ENCODE measurements around the gene GPR157.
"Not testable (repeated sequence)": the region's sequence is repeated elsewhere in the genome, so short reads cannot be mapped to it uniquely, and the experiment has no call there.

Gene GPR157

DNA sequence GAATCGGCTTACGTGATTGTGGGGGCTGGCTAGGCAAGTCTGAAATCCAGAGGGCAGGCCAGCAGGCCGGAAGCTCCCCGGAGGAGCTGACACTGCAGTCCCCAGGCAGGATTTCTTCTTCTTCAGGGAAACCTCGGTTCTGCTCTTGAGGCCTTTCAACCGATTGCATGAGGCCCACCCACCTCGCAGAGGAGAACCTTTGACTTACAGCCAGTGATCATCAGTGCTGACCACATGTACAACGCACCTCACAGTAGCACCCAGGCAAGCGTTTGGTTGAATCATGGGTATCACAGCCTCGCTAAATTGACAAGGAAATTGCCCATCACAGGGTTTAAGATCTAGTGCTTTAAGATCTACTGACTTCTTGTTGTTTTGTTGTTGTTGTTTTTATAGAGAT is 23.6 kb upstream of the GPR157 start:
- Mint-ChIP-seq H3K4me1 (no peaks in the 10 kb centered on the region), H3K36me3 (no peaks in the 10 kb centered on the region), H3K4me3 (no peak overlapping the region), H3K27ac (no peak overlapping the region), H3K27me3 (no peaks in the 10 kb centered on the region), H3K9me3 (no peaks in the 10 kb centered on the region)

DNA sequence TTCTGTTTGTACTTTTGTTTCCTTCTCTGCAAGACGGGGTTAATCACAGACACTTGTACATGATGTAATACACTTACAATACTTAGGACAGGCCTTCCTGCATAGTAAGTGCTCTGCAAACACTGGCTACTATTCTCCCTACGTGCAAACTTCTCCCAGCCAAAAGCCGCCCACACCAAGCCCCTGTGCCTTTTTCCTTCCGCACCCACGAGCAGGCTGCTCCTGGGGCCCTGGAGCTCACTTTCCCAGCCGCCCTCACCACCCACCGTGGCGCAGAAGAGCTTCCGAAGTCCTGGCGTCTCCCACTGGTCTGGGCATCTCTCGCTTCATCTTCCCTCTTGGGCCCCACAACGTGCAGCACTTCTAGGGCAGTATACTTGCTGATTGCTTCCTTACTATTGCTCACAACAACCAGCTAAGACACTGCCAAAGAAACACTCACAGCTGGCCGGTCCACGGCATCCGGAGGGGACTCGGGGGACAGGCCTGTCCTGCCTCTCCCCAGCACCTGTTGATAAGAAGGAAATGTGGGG is 22.5 kb upstream of the GPR157 start:
- H3K36me3 Mint-ChIP-seq, result no peaks in the 10 kb centered on the region
- H3K4me1 Mint-ChIP-seq, result no peaks in the 10 kb centered on the region

DNA sequence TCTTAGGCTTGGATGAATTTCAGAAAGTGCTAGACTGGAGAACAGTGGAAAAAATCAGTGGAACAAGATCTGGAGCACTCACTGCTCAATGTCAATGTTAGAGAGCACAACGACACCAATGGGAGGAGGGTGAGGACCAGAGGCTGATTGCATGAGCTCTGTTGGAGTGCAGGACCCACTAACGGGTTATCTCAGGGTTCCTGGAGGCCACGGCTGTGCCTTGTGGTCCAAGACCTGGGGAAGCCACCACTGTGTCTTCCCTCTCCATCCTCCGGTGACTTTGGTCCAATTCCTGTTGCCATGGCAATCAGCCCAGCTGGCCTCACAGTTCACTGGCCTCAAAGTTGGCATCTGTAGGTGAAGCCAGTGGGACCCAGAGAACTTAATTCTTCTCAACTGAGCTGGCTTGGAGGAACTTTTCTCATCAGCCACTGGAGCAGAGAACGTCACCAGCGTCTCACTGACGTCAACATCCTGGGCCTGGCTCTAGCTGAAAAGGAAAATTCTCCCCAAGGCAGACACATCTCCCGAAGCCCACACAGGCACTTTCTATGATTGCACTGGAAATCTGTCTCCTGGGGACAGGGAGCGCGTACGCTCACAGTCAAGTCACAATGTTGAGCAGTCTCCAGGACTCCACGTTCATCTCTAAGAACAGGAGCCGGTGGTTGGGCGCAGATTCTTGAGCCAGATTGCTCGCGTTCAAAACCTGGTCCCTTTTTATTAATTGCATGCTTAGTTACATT is 21.9 kb upstream of the GPR157 start:
- no peak overlapping the region for H3K4me3 Mint-ChIP-seq
- H3K36me3 Mint-ChIP-seq, result no peaks in the 10 kb centered on the region
- no peak overlapping the region for H3K27ac Mint-ChIP-seq
- no peaks in the 10 kb centered on the region for H3K4me1 Mint-ChIP-seq
- H3K9me3 Mint-ChIP-seq, result no peaks in the 10 kb centered on the region
- H3K27me3 Mint-ChIP-seq, result no peaks in the 10 kb centered on the region

More for the DNA sequence above, 22.5 kb upstream of the GPR157 start:
- Mint-ChIP-seq H3K27me3 (no peaks in the 10 kb centered on the region), H3K27ac (no peak overlapping the region), H3K4me3 (no peak overlapping the region), H3K9me3 (no peaks in the 10 kb centered on the region)

DNA sequence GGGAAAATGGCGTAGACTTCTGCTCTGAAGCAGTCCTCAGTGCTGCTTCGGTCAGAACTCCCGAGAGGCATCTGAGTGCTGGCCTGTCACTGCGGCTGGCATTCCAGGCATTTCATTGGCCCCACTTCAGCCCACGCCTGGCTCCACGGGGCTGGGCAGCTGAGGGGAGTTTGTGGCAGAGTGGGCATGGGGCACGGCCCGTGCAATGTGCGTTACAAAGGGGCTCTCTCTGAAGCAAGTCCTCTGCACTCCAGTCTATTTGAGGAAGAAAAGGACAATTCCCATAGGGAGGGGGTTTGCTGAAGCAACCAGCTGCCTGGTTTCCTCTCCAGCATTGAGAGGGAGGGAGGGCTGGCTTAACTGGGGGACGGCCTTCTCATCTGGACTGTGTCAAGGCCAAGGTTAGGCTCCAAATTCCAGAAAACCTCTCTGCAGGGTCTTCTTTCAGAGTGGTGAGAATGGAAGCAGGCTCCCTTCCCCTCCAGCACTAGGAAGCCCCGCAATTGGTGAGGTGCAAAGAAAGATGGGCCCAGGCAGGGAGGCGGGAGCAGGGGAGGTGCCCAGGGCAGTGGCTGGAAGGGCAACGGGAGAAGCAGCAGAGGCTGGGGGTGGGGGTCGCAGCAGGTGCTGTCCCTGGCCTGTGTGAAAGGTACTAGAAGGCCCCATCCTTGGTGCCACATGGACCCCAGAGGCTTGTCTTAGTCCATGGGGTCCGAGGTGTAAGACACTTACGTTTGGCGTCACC is 21.1 kb upstream of the GPR157 start:
- H3K27me3 Mint-ChIP-seq, result no peaks in the 10 kb centered on the region
- H3K4me3 Mint-ChIP-seq, result no peak overlapping the region
- H3K9me3 Mint-ChIP-seq, result no peaks in the 10 kb centered on the region
- H3K27ac Mint-ChIP-seq, result no peak overlapping the region
- H3K36me3 Mint-ChIP-seq, result no peaks in the 10 kb centered on the region
- no peaks in the 10 kb centered on the region for H3K4me1 Mint-ChIP-seq

DNA sequence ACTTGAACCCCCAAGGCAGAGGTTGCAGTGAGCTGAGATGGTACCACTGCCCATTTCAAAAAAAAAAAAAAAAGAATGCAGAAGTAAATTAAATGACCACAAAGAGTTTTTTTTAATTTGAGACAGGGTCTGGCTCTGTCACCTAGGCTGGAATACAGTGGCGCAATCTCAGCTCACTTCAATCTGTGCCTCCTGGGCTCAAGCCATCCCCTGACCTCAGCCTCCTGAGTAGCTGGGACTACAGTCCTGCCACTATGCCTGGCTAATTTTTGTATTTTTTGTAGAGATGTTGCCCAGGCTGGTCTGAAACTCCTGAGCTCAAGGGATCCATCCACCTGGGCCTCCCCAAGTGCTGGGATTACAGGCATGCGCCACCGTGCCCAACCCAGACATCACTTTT is 20.2 kb upstream of the GPR157 start:
- Mint-ChIP-seq H3K27ac (no peak overlapping the region), H3K36me3 (no peaks in the 10 kb centered on the region), H3K4me1 (no peaks in the 10 kb centered on the region), H3K4me3 (no peak overlapping the region), H3K27me3 (no peaks in the 10 kb centered on the region), H3K9me3 (no peaks in the 10 kb centered on the region)

DNA sequence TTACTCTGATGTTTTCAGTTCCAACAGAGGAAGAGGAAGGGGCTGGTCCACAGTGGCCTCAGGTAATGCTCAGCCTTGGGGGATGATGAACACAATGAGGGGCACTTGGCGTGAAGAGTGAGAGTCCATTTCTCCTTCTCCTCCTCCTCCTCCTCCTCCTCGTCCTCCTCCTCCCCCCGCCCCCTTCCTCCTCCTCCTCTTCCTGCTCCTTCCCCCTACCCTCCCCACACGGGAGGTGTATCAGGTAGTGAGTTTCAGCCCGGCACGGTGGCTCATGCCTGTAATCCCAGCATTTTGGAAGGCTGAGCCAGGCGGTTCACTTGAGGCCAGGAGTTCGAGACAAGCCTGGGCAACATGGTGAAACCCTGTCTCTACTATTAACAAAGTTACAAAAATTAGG is 17.3 kb upstream of the GPR157 start:
- no peaks in the 10 kb centered on the region for H3K9me3 Mint-ChIP-seq
- no peaks in the 10 kb centered on the region for H3K27me3 Mint-ChIP-seq
- no peaks in the 10 kb centered on the region for H3K36me3 Mint-ChIP-seq
- peaks cover 5% of the 10 kb centered on the region for H3K4me1 Mint-ChIP-seq
- no peak overlapping the region for H3K27ac Mint-ChIP-seq
- no peak overlapping the region for H3K4me3 Mint-ChIP-seq

DNA sequence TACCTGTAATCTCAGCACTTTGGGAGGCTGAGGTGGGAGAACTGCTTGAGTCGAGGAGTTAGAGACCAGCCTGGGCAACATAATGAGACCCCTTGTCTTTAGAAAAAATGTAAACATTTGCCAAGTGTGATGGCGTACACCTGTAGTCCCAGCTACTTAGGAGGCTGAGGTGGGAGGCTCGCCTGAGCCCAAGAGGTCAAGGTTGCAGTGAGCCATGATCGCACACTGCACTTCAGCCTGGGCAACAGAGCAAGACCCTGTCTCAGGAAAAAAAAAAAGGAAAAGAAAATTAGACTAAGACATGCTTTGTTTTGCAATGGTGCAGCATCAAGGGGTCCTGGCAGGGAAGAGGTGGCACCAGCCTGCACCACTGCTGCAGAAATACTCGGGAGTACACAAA is 16.8 kb upstream of the GPR157 start:
- Mint-ChIP-seq H3K27me3 (no peaks in the 10 kb centered on the region), H3K36me3 (no peaks in the 10 kb centered on the region), H3K4me1 (peaks cover 5% of the 10 kb centered on the region), H3K27ac (no peak overlapping the region), H3K9me3 (no peaks in the 10 kb centered on the region), H3K4me3 (no peak overlapping the region)

DNA sequence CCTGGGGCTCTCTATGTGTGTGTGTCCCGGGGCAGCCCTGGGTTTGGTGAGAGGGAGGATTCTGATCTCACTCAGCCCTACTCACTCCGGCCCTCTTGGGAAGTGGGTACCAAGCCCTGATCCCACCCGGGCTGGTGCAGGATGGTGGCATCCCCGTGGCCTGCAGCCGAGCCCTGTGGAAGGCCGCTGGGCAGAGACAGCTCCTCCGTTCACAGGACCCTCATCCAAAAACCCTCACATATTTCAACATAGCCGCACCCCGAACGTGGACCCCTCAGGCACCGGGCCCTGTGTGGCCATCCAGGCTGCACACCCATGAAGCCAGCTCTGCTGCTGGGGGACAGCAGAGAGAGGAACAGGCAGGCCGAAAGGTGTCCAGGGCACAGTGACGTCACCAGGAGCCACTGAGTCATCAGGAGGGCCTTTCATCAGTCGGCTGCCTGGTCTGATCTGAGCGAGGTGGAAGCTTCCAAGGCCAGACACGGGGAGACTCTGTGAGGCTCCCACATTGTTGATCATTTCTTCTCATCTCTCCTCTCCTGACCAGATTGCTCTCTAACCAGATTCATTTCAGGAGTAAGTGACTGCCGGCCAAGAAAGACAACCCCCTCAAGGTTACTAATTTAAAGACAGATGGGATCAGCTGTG is 16.2 kb upstream of the GPR157 start:
- no peaks in the 10 kb centered on the region for H3K27me3 Mint-ChIP-seq
- peaks cover 5% of the 10 kb centered on the region for H3K4me1 Mint-ChIP-seq
- no peak overlapping the region for H3K4me3 Mint-ChIP-seq
- no peaks in the 10 kb centered on the region for H3K9me3 Mint-ChIP-seq
- no peaks in the 10 kb centered on the region for H3K36me3 Mint-ChIP-seq
- H3K27ac Mint-ChIP-seq, result no peak overlapping the region

DNA sequence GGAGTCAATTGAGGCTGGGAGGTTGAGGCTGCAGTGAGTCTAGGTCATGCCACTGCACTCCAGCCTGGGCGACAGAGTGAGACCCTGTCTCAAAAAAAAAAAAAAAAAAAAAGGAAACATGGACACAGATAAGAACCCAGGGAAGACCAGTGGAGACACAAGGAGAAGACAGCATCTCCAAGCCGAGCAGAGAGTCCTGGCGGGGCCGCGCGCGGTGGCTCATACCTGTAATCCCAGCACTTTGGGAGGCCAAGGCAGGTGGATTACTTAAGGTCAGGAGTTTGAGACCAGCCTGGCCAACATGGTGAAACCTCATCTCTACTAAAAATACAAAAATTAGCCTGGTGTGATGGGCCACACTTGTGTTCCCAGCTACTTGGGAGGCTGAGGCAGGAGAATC is 15.6 kb upstream of the GPR157 start:
- not testable (repeated sequence) for H3K9me3 Mint-ChIP-seq, H3K4me3 Mint-ChIP-seq, H3K27me3 Mint-ChIP-seq, H3K27ac Mint-ChIP-seq, H3K4me1 Mint-ChIP-seq, H3K36me3 Mint-ChIP-seq

DNA sequence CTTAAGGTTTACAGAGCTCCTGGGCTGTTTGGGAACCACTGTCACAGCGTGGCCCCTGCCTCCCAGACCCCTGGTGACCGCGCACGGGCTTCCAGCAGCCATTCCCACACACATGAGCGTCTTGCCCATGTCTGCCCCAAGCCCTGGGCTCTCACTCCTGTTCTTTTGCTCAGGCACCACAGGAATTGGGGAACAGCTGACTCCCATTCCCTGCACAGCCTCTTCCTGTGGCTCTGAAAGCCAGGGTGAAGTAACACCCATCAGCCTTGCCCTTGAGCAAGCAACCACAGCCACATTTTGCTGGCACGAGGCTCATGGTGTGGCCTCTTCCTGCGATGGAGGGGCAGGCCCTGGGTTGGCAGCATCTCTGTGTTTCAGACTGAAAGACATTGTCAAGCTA is 14.3 kb upstream of the GPR157 start:
- peaks cover 5% of the 10 kb centered on the region for H3K4me1 Mint-ChIP-seq
- H3K36me3 Mint-ChIP-seq, result no peaks in the 10 kb centered on the region
- H3K27me3 Mint-ChIP-seq, result no peaks in the 10 kb centered on the region
- H3K4me3 Mint-ChIP-seq, result no peak overlapping the region
- H3K27ac Mint-ChIP-seq, result no peak overlapping the region
- no peaks in the 10 kb centered on the region for H3K9me3 Mint-ChIP-seq

DNA sequence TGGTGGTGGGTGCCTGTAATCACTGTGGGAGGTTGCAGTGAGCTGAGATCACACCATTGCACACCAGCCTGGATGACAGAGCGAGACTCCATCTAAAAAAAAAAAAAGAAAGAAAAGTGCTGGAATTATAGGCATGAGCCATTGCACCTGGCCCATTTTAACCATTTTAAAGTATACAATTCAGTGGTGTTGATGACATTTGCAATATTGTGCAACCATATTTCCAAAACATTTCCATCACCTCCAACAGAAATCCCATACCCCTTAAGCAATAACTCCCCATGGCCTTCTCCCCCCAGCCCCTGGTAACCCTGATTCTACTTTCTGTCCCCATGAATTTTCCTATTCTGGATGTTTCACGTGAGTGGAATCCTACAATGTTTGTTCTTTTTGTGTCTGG is 11.0 kb upstream of the GPR157 start:
- Mint-ChIP-seq H3K36me3 (no peaks in the 10 kb centered on the region), H3K4me3 (no peak overlapping the region), H3K9me3 (no peaks in the 10 kb centered on the region), H3K4me1 (peaks cover 5% of the 10 kb centered on the region), H3K27me3 (no peaks in the 10 kb centered on the region), H3K27ac (no peak overlapping the region)

DNA sequence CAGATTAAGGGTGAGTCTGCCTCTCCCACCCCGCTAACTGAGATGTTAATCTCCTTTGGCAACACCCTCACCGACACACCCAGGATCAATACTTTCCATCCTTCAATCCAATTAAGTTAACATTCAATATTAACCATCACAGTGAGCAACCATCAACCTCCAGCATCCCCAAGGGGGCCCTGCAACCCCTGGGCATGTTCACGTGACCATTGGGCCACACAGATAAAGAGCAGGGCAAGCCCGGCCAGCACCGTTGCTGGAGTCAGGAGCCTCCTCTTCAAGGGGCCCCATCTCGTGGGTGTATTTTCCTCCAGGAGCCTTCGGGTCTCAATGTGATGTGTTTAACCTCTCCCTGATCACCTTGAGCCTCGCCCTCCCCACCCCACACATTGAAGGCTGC is 8.0 kb upstream of the GPR157 start:
- H3K27me3 Mint-ChIP-seq, result no peaks in the 10 kb centered on the region
- H3K4me3 Mint-ChIP-seq, result no peak overlapping the region
- H3K9me3 Mint-ChIP-seq, result no peaks in the 10 kb centered on the region
- no peaks in the 10 kb centered on the region for H3K4me1 Mint-ChIP-seq
- H3K36me3 Mint-ChIP-seq, result no peaks in the 10 kb centered on the region
- H3K27ac Mint-ChIP-seq, result no peak overlapping the region

DNA sequence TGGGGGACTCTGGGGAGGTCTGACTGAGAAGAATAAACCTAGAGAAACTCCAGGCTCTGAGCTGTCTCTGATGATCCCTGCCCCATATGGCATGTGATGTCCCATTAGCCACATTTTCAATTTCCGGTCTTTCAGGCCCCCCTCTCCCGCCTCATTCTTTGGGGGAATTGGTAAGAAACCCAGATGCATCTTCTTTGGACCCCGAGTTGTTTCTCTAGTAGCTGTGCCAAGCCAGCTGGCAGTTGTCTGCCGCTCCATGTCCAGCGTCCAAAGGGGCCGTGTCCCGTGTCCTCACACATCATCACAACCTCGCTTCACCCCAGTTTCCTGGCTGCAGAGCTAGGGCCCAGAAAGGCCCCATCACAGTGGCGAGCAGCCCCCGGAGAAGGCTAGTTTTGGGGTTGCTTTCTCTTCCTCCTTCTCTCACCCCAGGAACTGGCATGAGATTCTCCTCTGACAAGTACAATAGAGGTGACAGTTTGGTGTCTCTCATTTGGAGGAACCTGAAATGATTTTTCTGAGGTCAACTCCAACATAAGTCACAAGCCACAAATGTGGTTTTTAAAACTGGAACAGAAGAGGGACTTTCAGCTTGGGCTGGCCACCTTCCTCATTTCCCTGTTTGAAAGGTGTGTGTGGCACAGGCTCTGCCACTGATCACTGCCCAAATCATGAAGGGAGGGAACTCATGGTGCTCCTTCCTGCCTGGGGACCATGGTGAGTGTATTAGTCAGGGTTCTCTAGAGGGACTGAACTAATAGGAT is 6.4 kb upstream of the GPR157 start:
- no peak overlapping the region for H3K27ac Mint-ChIP-seq
- no peaks in the 10 kb centered on the region for H3K9me3 Mint-ChIP-seq
- no peak overlapping the region for H3K4me3 Mint-ChIP-seq
- H3K36me3 Mint-ChIP-seq, result no peaks in the 10 kb centered on the region
- peaks cover 5% of the 10 kb centered on the region for H3K4me1 Mint-ChIP-seq
- H3K27me3 Mint-ChIP-seq, result no peaks in the 10 kb centered on the region

DNA sequence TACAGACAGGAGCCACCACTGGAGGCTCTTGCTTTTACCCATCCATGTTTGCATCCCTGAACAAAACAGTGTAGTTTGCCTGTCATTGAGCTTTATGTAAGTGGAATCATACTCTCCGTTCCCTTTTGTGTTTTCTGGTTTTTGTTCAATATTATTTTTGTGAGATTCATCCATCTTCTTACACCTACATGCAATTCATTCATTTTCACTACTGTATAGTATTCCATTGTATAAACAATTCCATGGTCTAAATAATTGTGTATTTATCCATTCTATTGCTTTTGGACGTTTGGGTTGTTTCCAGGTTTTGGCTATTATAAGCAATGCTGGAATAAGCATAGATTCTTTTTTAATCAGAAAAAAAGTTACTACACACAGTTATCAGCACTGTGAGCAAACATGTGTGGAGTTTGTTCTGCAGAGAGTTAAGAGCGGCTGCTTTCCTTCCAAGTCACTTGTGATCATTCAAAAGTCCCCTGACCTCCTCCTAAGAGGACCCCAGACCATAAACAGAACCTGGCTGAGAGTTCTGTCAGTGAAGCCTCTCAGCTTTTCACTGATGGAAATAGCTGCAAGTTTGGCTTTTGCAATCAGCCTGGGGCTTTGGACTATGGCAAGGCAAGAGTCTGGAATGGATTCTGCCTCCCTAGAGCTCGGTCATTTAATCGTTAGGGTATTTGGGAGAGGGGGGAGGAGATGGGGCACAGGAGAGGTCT is 5.1 kb upstream of the GPR157 start:
- Mint-ChIP-seq H3K9me3 (no peaks in the 10 kb centered on the region), H3K4me3 (no peak overlapping the region), H3K36me3 (no peaks in the 10 kb centered on the region), H3K4me1 (peaks cover 12% of the 10 kb centered on the region), H3K27me3 (no peaks in the 10 kb centered on the region), H3K27ac (no peak overlapping the region)

Data from activated naive CD4-positive, alpha-beta T cell treated with anti-CD3 and anti-CD28 coated beads, Interleukin-2, amount 50 U/mL, for 24 hours (primary cell).